Ovary (tissue), 3 donors: ENCODE results near the gene KIF14.

Experiments used
- EP300 ChIP-seq: sonication (generic); formaldehyde crosslinking; IDR thresholded peaks from one replicate; pipeline ENCODE4 v1.6.1; 2017; ENCODE audit warnings: antibody characterized with exemption
- TF ChIP-seq, protein P1 (sequence below), 3 donors: fragments of 450-650 bp in 2 of 3; fragments of 200-600 bp in 1 of 3; IDR thresholded peaks; one replicate each; pipeline versions ENCODE4 v1.5.1 to v1.8.0; 2016 to 2022; ENCODE audit warnings: antibody characterized with exemption in 3 of 3, mild to moderate bottlenecking in 1 of 3
- donor health status: DM: no; HTN: no; CAD: no.

DNA sequence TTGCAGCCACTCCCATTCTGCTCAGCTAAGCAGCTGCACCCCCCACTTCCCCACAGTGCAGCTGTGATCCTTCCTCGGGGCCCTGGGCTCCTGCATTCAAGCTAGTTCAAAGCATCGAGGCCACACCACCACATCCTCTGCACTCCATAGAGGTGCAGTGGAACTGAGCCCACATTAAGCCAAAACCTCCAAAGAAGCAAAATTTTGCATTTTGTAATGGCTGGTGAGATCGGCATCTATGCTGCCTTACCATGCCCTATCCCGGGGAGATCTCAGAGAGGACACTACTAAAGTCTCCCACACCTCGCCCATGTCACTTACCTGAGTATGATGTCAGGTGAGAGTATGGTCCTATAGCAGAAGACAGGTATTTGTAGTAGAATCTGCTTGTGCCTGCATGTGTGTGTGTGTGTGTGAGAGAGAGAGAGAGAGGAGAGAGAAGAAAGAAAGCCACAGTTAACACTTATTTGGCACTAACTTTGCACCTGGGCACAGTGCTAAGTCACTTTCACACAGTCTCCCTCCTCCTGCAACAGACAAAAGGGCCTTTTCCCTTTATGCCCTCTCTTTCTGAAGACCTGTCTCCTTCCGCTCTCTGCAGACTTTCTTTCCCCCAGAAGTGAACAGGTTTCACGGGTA is 89.8 kb downstream of the KIF14 start:
- TF ChIP-seq, protein P1, sequence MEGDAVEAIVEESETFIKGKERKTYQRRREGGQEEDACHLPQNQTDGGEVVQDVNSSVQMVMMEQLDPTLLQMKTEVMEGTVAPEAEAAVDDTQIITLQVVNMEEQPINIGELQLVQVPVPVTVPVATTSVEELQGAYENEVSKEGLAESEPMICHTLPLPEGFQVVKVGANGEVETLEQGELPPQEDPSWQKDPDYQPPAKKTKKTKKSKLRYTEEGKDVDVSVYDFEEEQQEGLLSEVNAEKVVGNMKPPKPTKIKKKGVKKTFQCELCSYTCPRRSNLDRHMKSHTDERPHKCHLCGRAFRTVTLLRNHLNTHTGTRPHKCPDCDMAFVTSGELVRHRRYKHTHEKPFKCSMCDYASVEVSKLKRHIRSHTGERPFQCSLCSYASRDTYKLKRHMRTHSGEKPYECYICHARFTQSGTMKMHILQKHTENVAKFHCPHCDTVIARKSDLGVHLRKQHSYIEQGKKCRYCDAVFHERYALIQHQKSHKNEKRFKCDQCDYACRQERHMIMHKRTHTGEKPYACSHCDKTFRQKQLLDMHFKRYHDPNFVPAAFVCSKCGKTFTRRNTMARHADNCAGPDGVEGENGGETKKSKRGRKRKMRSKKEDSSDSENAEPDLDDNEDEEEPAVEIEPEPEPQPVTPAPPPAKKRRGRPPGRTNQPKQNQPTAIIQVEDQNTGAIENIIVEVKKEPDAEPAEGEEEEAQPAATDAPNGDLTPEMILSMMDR (IDR thresholded peaks at IDR 0.05): no peak
- TF ChIP-seq EP300: no peak
